Stimulated activated CD4-positive, alpha-beta T cell treated with anti-CD3 and anti-CD28 coated beads, Interleukin-1b, Interleukin-23, amount 100 ng/mL, for 48 hours (primary cell): Measurements from ENCODE around the gene CHD2.

ENCODE experiments used
- DNase-seq: peaks from one replicate; pipeline ENCODE4 v3.0.0-alpha.2; 2020

Gene CHD2

GRCh38 chr15:92963794-92964193 is 63.7 kb downstream of the CHD2 start:
- no peak for DNase-seq

- DNase-seq, result no peak
Observed at GRCh38 chr15:92968926-92969651, 69.0 kb downstream of the CHD2 start.

GRCh38 chr15:92970656-92971055 is 70.5 kb downstream of the CHD2 start:
- no peak for DNase-seq

- DNase-seq, result no peak
Observed at GRCh38 chr15:92971081-92971480, 71.0 kb downstream of the CHD2 start.

GRCh38 chr15:92971713-92972112 is 71.6 kb downstream of the CHD2 start:
- no peak for DNase-seq

GRCh38 chr15:92974183-92974915 is 74.2 kb downstream of the CHD2 start:
- DNase-seq, result no peak

- no peak for DNase-seq
Observed at GRCh38 chr15:92979011-92979701, 79.0 kb downstream of the CHD2 start.

- no peak for DNase-seq
Observed at GRCh38 chr15:92981333-92981732, 81.2 kb downstream of the CHD2 start.

GRCh38 chr15:92984161-92984560 is 84.0 kb downstream of the CHD2 start:
- DNase-seq, result no peak

- no peak for DNase-seq
Observed at GRCh38 chr15:92989470-92989869, 89.3 kb downstream of the CHD2 start.

- DNase-seq, result no peak
Observed at GRCh38 chr15:92990031-92990430, 89.9 kb downstream of the CHD2 start.

- no peak for DNase-seq
Observed at GRCh38 chr15:92992720-92993119, 92.6 kb downstream of the CHD2 start.

GRCh38 chr15:92997821-92998220 is 97.7 kb downstream of the CHD2 start:
- no peak for DNase-seq

GRCh38 chr15:93001156-93001555 is 101.0 kb downstream of the CHD2 start:
- DNase-seq, result no peak

GRCh38 chr15:93001881-93002280 is 101.8 kb downstream of the CHD2 start:
- no peak for DNase-seq

GRCh38 chr15:93005133-93005532 is 105.0 kb downstream of the CHD2 start:
- no peak for DNase-seq

- DNase-seq, result no peak
Observed at GRCh38 chr15:93007994-93008393, 107.9 kb downstream of the CHD2 start.

GRCh38 chr15:93012786-93013185 is 112.7 kb downstream of the CHD2 start:
- DNase-seq, result no peak

GRCh38 chr15:93017526-93017925 is 117.4 kb downstream of the CHD2 start:
- DNase-seq, result no peak

GRCh38 chr15:93018574-93018973 is 118.5 kb downstream of the CHD2 start:
- DNase-seq, result no peak

- DNase-seq, result no peak
Observed at GRCh38 chr15:93019090-93019489, 119.0 kb downstream of the CHD2 start.

- DNase-seq, result no peak
Observed at GRCh38 chr15:93019971-93020370, 119.8 kb downstream of the CHD2 start.

GRCh38 chr15:93020976-93021772 is 121.0 kb downstream of the CHD2 start:
- DNase-seq, result no peak
